ENCODE results near the gene ABCC3. TPM values are rescaled to one million over a fixed set of nuclear protein-coding genes. Genes with fewer than 3 reads are reported as not detected.
A peak's percentile ranks its signal among the peaks of the same experiment; 100 is the strongest.

The ABCC3 gene
- total RNA-seq, 1 donor from 2014 or later, result 1.2 TPM

GRCh38 chr17:50630524-50631194 is 4.0 kb upstream of the ABCC3 start:
- Mint-ChIP-seq H3K4me3 (no peak overlapping the region), H3K36me3 (no peaks in the 10 kb centered on the region), H3K27ac (no peak overlapping the region), H3K4me1 (peaks cover 35% of the 10 kb centered on the region), H3K27me3 (ENCODE audit: low read depth) (peaks cover 48% of the 10 kb centered on the region), H3K9me3 (no peaks in the 10 kb centered on the region)
- DNase-seq (ENCODE audit: low spot score in 2 of 2, unreplicated experiment in 2 of 2), result peak in 1 of 2 experiments; percentile 60
- TF ChIP-seq, protein P1, sequence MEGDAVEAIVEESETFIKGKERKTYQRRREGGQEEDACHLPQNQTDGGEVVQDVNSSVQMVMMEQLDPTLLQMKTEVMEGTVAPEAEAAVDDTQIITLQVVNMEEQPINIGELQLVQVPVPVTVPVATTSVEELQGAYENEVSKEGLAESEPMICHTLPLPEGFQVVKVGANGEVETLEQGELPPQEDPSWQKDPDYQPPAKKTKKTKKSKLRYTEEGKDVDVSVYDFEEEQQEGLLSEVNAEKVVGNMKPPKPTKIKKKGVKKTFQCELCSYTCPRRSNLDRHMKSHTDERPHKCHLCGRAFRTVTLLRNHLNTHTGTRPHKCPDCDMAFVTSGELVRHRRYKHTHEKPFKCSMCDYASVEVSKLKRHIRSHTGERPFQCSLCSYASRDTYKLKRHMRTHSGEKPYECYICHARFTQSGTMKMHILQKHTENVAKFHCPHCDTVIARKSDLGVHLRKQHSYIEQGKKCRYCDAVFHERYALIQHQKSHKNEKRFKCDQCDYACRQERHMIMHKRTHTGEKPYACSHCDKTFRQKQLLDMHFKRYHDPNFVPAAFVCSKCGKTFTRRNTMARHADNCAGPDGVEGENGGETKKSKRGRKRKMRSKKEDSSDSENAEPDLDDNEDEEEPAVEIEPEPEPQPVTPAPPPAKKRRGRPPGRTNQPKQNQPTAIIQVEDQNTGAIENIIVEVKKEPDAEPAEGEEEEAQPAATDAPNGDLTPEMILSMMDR (IDR thresholded peaks at IDR 0.05; ENCODE audit: unreplicated experiment), result peak; percentile 66

- Mint-ChIP-seq H3K36me3 (no peaks in the 10 kb centered on the region), H3K27me3 (ENCODE audit: low read depth) (peaks cover 54% of the 10 kb centered on the region), H3K27ac (no peak overlapping the region), H3K9me3 (no peaks in the 10 kb centered on the region), H3K4me3 (no peak overlapping the region), H3K4me1 (peaks cover 32% of the 10 kb centered on the region)
- TF ChIP-seq, protein P1 (IDR thresholded peaks at IDR 0.05; ENCODE audit: unreplicated experiment), result no peak
- no peak for DNase-seq (ENCODE audit: low spot score in 2 of 2, unreplicated experiment in 2 of 2)
Measured at GRCh38 chr17:50631195-50631907, 3.3 kb upstream of the ABCC3 start.

DNA sequence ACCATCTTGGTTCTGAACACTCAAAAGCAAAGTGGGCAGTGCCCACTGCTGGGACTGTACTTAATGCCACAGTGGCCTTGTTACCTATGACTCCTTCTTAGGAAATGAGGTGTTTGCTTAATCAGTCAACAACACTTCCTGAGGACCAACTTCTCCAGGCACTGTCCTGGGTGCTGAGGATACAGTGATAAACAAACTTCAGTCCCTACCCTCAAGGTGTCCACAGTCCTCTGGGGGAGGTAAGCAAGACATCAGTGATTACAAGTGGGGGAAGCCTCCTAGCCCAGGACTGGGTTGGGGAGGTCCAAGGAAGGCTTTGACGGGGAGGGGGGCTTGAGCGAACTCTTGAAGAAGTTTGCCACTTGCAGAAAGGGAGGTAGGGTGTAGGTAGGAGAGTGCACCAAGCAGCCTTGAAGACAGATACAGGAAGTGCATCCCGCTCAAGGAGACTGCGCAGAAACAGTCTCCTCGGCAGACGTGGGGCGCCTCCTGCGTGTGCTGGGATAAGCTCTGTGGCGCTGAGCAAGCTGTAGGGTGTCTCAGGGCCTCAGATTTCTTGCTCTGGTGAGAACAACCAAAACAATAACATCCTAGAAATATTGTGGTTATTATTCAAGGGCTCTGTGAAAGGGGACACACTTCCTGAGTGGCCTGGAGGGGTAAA is 2.6 kb upstream of the ABCC3 start:
- Mint-ChIP-seq H3K4me1 (peaks cover 32% of the 10 kb centered on the region), H3K4me3 (no peak overlapping the region), H3K27ac (no peak overlapping the region), H3K36me3 (no peaks in the 10 kb centered on the region), H3K9me3 (no peaks in the 10 kb centered on the region), H3K27me3 (ENCODE audit: low read depth) (peaks cover 61% of the 10 kb centered on the region)
- TF ChIP-seq, protein P1 (IDR thresholded peaks at IDR 0.05; ENCODE audit: unreplicated experiment), result no peak
- DNase-seq (ENCODE audit: low spot score in 2 of 2, unreplicated experiment in 2 of 2), result no peak

DNA sequence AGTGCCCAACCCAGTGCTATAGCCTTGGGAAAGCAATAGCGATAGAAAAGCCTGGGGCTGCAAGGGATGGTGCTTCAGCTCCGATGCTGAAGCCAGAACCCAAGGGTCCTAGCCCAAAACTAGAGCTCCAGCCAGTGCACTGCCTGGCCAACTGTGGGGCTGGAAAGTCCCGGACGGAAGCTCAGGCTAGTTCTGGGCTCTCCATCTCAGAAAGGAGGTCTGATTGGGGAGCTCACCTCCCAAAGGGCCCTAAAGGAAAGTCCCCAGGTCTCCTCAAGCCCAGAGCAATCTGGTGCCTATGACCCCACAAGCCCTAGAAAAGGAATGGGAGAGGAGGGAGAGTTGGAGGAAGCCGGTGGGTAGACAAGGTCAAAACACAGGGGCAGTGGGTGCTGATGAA is 2.0 kb upstream of the ABCC3 start:
- TF ChIP-seq, protein P1 (IDR thresholded peaks at IDR 0.05; ENCODE audit: unreplicated experiment), result no peak
- Mint-ChIP-seq H3K27ac (no peak overlapping the region), H3K9me3 (no peaks in the 10 kb centered on the region), H3K4me3 (no peak overlapping the region), H3K36me3 (no peaks in the 10 kb centered on the region), H3K27me3 (ENCODE audit: low read depth) (peaks cover 67% of the 10 kb centered on the region), H3K4me1 (peaks cover 32% of the 10 kb centered on the region)
- DNase-seq (ENCODE audit: low spot score in 2 of 2, unreplicated experiment in 2 of 2), result no peak

DNA sequence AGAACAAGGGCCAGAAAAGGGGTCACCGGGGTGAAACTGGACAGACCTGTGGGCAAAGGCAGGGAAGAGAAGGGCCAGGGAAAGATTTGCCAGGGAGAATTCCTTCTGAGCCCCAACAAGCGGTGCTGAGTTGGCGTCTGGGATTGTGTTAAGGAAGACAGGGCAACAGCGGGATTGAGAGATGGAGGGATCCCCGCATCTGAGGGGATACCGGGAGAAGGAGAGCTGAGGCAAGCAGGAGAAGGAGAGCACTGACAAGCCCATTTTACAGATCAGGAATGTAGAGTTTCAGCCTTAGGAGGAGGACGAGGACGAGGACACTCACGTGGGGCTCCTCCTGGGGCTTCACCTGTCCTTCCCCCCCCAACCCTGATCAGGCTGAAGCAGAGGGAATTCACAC is 998 bp upstream of the ABCC3 start:
- peaks cover 69% of the 10 kb centered on the region for H3K27me3 Mint-ChIP-seq (ENCODE audit: low read depth)
- no peaks in the 10 kb centered on the region for H3K36me3 Mint-ChIP-seq
- no peaks in the 10 kb centered on the region for H3K9me3 Mint-ChIP-seq
- TF ChIP-seq, protein P1 (IDR thresholded peaks at IDR 0.05; ENCODE audit: unreplicated experiment), result no peak
- DNase-seq (ENCODE audit: low spot score in 2 of 2, unreplicated experiment in 2 of 2), result no peak
- H3K27ac Mint-ChIP-seq, result no peak overlapping the region
- peaks cover 30% of the 10 kb centered on the region for H3K4me1 Mint-ChIP-seq
- peak overlapping the region; percentile 28 for H3K4me3 Mint-ChIP-seq

Data from mesothelial cell of epicardium (in vitro differentiated cells).